ENCODE data around the gene ZBTB17.
A peak's percentile ranks its signal among the peaks of the same experiment; 100 is the strongest.
"Not testable (repeated sequence)": the region's sequence is repeated elsewhere in the genome, so short reads cannot be mapped to it uniquely, and the experiment has no call there.

The ZBTB17 gene

DNA sequence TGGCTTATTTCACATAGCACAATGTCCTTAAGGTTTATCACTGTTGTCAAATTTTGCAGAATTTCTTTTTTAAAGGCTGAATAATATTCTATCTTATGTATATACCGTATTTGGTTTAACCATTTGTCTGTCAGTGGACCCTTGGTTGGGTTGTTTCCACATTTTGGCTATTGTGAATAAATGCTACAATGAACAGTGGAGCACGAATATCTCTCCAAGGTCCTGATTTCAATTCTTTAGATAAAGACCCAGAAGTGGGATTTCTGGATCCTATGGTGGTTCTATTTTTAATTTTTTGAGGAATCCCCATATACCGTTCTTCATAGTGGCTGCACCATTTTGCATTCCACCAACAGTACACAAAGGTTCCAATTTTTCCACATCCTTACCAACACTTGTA lies 5.8 kb upstream of the ZBTB17 start:
- Histone ChIP-seq H3K4me3 (replicated peaks; ENCODE audit: insufficient read depth, low read length) (no peak overlapping the region), H3K27ac (replicated peaks) (no peak overlapping the region), H3K27me3 (ENCODE audit: insufficient read depth, poor library complexity, severe bottlenecking) (no peaks in the 10 kb centered on the region)
- no peak for DNase-seq (ENCODE audit: low read depth in 1 of 2, low spot score in 1 of 2)
- TF ChIP-seq SPI1 (IDR thresholded peaks at IDR 0.05; ENCODE audit: borderline replicate concordance, low read depth), result no peak
- TF ChIP-seq, protein P1, sequence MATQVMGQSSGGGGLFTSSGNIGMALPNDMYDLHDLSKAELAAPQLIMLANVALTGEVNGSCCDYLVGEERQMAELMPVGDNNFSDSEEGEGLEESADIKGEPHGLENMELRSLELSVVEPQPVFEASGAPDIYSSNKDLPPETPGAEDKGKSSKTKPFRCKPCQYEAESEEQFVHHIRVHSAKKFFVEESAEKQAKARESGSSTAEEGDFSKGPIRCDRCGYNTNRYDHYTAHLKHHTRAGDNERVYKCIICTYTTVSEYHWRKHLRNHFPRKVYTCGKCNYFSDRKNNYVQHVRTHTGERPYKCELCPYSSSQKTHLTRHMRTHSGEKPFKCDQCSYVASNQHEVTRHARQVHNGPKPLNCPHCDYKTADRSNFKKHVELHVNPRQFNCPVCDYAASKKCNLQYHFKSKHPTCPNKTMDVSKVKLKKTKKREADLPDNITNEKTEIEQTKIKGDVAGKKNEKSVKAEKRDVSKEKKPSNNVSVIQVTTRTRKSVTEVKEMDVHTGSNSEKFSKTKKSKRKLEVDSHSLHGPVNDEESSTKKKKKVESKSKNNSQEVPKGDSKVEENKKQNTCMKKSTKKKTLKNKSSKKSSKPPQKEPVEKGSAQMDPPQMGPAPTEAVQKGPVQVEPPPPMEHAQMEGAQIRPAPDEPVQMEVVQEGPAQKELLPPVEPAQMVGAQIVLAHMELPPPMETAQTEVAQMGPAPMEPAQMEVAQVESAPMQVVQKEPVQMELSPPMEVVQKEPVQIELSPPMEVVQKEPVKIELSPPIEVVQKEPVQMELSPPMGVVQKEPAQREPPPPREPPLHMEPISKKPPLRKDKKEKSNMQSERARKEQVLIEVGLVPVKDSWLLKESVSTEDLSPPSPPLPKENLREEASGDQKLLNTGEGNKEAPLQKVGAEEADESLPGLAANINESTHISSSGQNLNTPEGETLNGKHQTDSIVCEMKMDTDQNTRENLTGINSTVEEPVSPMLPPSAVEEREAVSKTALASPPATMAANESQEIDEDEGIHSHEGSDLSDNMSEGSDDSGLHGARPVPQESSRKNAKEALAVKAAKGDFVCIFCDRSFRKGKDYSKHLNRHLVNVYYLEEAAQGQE (IDR thresholded peaks at IDR 0.05; ENCODE audit: insufficient replicate concordance, low read depth), result peak; percentile 61

DNA sequence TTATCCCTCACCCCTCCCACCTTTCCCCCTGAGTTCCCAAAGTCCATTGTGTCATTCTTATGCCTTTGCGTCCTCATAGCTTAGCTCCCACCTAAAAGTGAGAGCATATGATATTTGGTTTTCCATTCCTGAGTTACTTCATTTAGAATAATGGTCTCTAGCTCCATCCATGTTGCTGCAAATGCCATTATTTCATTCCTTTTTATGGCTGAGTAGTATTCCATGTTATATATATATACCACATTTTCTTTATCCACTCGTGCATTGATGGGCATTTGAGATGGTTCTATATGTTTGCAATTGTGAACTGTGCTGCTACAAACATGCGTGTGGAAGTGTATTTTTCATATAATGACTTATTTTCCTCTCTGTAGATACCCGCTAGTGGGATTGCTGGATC lies 2.0 kb upstream of the ZBTB17 start:
- not testable (repeated sequence) for DNase-seq (ENCODE audit: low read depth in 1 of 2, low spot score in 1 of 2); H3K4me3 ChIP-seq (replicated peaks; ENCODE audit: insufficient read depth, low read length); H3K27me3 ChIP-seq (ENCODE audit: insufficient read depth, poor library complexity, severe bottlenecking); H3K27ac ChIP-seq (replicated peaks)

DNA sequence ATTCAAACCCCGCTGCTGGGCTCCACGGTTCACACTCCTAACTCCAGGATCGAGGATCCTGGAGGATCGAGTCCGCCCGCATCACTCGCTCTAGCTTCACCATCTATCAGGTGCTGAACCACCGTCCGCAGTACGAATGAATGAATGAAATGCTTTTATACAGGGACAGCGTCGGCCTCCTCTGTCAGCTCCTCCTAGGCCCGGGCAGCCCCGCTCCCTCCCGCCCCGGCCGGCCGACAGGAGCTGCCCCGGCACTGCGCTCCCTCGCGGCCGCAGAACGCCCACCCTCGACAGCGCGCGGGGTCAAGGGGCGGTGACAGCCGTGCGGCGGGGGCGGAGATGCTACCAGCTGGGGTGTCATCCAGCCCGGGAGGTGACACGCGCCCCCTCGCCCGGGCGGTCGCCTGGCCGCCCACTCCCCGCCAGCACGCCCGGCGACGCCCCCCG lies 520 bp downstream of the ZBTB17 start:
- Histone ChIP-seq H3K27me3 (ENCODE audit: insufficient read depth, poor library complexity, severe bottlenecking) (no peaks in the 10 kb centered on the region), H3K4me3 (replicated peaks; ENCODE audit: insufficient read depth, low read length) (peak overlapping the region; percentile 91), H3K27ac (replicated peaks) (no peak overlapping the region; the same call in 1 of the 2 replicates)
- TF ChIP-seq, protein P1 (IDR thresholded peaks at IDR 0.05; ENCODE audit: insufficient replicate concordance, low read depth), result no peak
- no peak for TF ChIP-seq POLR2AphosphoS5 (IDR thresholded peaks at IDR 0.05; ENCODE audit: low read depth)
- no peak for TF ChIP-seq SPI1 (IDR thresholded peaks at IDR 0.05; ENCODE audit: borderline replicate concordance, low read depth)
- TF ChIP-seq, protein P2, sequence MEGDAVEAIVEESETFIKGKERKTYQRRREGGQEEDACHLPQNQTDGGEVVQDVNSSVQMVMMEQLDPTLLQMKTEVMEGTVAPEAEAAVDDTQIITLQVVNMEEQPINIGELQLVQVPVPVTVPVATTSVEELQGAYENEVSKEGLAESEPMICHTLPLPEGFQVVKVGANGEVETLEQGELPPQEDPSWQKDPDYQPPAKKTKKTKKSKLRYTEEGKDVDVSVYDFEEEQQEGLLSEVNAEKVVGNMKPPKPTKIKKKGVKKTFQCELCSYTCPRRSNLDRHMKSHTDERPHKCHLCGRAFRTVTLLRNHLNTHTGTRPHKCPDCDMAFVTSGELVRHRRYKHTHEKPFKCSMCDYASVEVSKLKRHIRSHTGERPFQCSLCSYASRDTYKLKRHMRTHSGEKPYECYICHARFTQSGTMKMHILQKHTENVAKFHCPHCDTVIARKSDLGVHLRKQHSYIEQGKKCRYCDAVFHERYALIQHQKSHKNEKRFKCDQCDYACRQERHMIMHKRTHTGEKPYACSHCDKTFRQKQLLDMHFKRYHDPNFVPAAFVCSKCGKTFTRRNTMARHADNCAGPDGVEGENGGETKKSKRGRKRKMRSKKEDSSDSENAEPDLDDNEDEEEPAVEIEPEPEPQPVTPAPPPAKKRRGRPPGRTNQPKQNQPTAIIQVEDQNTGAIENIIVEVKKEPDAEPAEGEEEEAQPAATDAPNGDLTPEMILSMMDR (IDR thresholded peaks at IDR 0.05; ENCODE audit: insufficient read depth, low read length), result no peak
- no peak for TF ChIP-seq GABPA (IDR thresholded peaks at IDR 0.05; ENCODE audit: low read depth)
- DNase-seq (ENCODE audit: low read depth in 1 of 2, low spot score in 1 of 2), result peak; percentile 19 to 36

DNA sequence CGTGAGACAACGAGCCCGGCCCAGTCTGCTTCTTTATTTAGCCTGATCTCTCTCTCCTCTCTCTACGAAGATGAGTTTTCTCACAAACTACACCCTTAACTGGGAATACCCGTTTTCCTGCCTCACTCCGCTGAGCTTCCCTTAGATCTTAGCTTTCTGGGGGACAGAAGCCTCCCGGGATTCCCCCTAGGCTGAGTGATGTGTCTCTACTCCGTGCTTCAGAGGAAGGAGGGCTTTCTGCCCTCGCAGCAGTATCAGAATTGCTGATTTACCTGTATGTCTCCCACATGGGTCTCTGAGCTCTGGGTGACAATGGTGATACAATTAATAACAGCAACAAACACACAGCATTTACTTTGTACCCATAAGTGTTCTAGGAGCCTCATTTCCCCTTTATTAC lies 1.0 kb downstream of the ZBTB17 start:
- no peak overlapping the region; the same call in 1 of the 2 replicates for H3K27ac ChIP-seq (replicated peaks)
- TF ChIP-seq, protein P2 (IDR thresholded peaks at IDR 0.05; ENCODE audit: insufficient read depth, low read length), result no peak
- TF ChIP-seq, protein P1 (IDR thresholded peaks at IDR 0.05; ENCODE audit: insufficient replicate concordance, low read depth), result no peak
- TF ChIP-seq POLR2AphosphoS5 (IDR thresholded peaks at IDR 0.05; ENCODE audit: low read depth) (no peak), SPI1 (IDR thresholded peaks at IDR 0.05; ENCODE audit: borderline replicate concordance, low read depth) (no peak), GABPA (IDR thresholded peaks at IDR 0.05; ENCODE audit: low read depth) (no peak)
- no peak for DNase-seq (ENCODE audit: low read depth in 1 of 2, low spot score in 1 of 2)
- H3K27me3 ChIP-seq (ENCODE audit: insufficient read depth, poor library complexity, severe bottlenecking), result no peaks in the 10 kb centered on the region
- peak overlapping the region; percentile 91 for H3K4me3 ChIP-seq (replicated peaks; ENCODE audit: insufficient read depth, low read length)
